Common myeloid progenitor, CD34-positive (primary cell): ENCODE measurements around the gene RASEF.

Experiments
- CTCF ChIA-PET: fragments of 350-600 bp; sonication (Branson Sonifier 250); formaldehyde crosslinking; loops from one replicate; lab custom pipeline; 2021; ENCODE audit warnings: antibody characterized with exemption; lab: Charles Lee
- POLR2A ChIA-PET: fragments of 350-600 bp; sonication (Branson Sonifier 250); formaldehyde crosslinking; loops from one replicate; lab custom pipeline; 2021; ENCODE audit warnings: antibody characterized with exemption; lab: Charles Lee
- DNase-seq, 3 donors: peaks; one replicate each; pipeline versions ENCODE4 v3.0.0 to v3.0.0-alpha.2; 2013
- H3K27ac ChIP-seq, 2 experiments: 1 replicate in 1 of 2; 2 replicates in 1 of 2; pipeline ENCODE4 v1.7.0; 2013; ENCODE audit warnings: inconsistent platforms in 2 of 2, low read length in 2 of 2, mild to moderate bottlenecking in 2 of 2, low read depth in 1 of 2, moderate library complexity in 1 of 2; ENCODE audit not compliant: severe bottlenecking in 2 of 2, insufficient read depth in 1 of 2, poor library complexity in 1 of 2
- H3K27me3 ChIP-seq, 5 experiments: replicated peaks in 2 of 5; 1 replicate in 3 of 5; 2 replicates in 2 of 5; pipeline versions ENCODE4 v1.6.1 to v1.7.0; 2013; ENCODE audit warnings: low read length in 4 of 5, mild to moderate bottlenecking in 2 of 5, moderate library complexity in 2 of 5, inconsistent platforms in 1 of 5; ENCODE audit not compliant: insufficient read depth in 5 of 5, control insufficient read depth in 4 of 5
- H3K36me3 ChIP-seq, 4 experiments: 1 replicate in 2 of 4; 2 replicates in 2 of 4; pipeline versions ENCODE4 v1.6.1 to v1.7.0; 2013; ENCODE audit warnings: low read length in 3 of 4, control low read depth in 1 of 4, mild to moderate bottlenecking in 1 of 4; ENCODE audit not compliant: control insufficient read depth in 4 of 4, insufficient read depth in 4 of 4
- H3K4me1 ChIP-seq, 4 experiments: 1 replicate in 3 of 4; 2 replicates in 1 of 4; pipeline versions ENCODE4 v1.6.1 to v1.7.1; 2013; ENCODE audit warnings: low read length in 3 of 4, mild to moderate bottlenecking in 3 of 4, control low read depth in 1 of 4, inconsistent platforms in 1 of 4, moderate library complexity in 1 of 4; ENCODE audit not compliant: control insufficient read depth in 4 of 4, insufficient read depth in 4 of 4; ENCODE audit errors: control extremely low read depth in 1 of 4
- H3K4me3 ChIP-seq, 7 experiments: 1 replicate in 4 of 7; 2 replicates in 3 of 7; pipeline versions ENCODE4 v1.5.1 to v1.7.0; 2013; ENCODE audit warnings: mild to moderate bottlenecking in 7 of 7, low read length in 6 of 7, moderate library complexity in 6 of 7, inconsistent platforms in 2 of 7, low read depth in 2 of 7, control low read depth in 1 of 7; ENCODE audit not compliant: insufficient read depth in 4 of 7, control insufficient read depth in 1 of 7; ENCODE audit errors: extremely low read depth in 1 of 7
- H3K9me3 ChIP-seq, 5 experiments: 1 replicate in 4 of 5; 2 replicates in 1 of 5; pipeline versions ENCODE4 v1.6.1 to v1.7.1; 2013; ENCODE audit warnings: low read length in 4 of 5, mild to moderate bottlenecking in 2 of 5, inconsistent platforms in 1 of 5, low read depth in 1 of 5, moderate library complexity in 1 of 5; ENCODE audit not compliant: control insufficient read depth in 4 of 5, insufficient read depth in 2 of 5; ENCODE audit errors: control extremely low read depth in 1 of 5
- WGBS: methylation state at CpG from one replicate; pipeline ENCODE4 v1.1.5; 2013; ENCODE audit not compliant: insufficient coverage; 5-methylcytosine and 5-hydroxymethylcytosine counted together

RASEF gene

DNA sequence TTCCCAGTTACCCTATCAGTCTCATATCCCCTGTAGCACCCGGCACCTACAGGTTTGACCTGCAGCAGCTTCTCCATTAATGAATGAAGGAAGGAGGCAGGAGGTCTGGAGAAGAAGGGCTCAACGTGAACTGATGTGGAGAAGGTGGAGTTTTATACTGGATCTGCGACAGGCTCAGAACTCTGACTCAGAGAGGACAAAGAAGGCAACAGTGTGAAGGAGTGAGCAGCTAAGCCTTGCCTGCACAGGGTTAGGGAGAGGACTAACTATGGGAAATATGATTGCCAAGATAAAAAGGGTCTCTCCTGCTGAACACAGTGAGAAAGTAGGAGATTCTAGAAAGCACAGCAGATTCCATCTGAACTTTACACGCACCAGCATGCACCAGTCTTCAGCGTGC lies 23.6 kb downstream of the RASEF start:
- WGBS = 98% methylated on average over 4 of the region's 5 CpGs
- POLR2A ChIA-PET = no interaction called here
- no peak for DNase-seq
- Histone ChIP-seq H3K9me3 (no peaks in the 10 kb centered on the region), H3K27ac (no peak overlapping the region), H3K4me1 (no peaks in the 10 kb centered on the region), H3K36me3 (no peaks in the 10 kb centered on the region), H3K4me3 (no peak overlapping the region), H3K27me3 (peaks cover 0 to 3% (median 0%) of the 10 kb centered on the region in 5 experiments)
- CTCF ChIA-PET = no interaction called here

DNA sequence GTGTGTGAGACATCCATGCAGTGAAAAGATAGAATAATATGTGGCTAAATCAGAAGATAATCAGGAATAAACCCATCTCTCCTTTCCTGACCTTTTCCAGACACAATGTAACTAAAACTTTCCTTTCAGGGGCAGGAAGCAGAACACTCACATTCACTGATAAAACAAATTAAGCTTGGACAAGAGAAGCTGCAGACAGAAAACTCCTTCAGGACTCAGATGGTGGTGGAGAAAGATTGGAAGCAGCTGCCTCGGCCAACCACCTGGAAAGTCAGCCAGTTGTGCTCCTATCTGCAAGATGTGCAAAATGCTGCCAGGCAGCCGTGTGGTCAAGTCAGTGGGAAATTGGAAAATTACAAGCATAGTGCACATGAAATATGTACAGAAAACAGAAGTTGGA lies 26.9 kb downstream of the RASEF start:
- no peak overlapping the region for H3K4me3 ChIP-seq
- ChIA-PET POLR2A (no interaction called here), CTCF (no interaction called here)

DNA sequence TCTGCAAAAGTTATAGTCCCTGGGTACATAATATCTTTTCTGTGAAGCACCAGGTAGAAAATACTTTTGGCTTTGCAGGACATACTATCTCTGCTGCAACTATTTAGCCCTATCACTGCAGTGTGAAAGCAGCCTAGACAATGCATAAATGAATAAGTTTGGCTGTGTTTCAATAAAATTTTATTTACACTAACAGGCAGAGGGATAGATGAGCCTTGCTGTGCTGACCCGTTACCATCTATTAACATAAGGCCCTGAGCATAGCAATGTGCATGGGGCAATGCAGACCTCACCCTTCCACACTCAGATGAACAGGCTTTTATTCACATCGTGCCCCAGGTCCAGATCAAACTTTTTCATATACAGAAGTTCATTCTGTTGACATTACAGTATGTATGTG lies 27.8 kb downstream of the RASEF start:
- no peaks in the 10 kb centered on the region for H3K36me3 ChIP-seq
- peaks cover 0 to 2% (median 0%) of the 10 kb centered on the region in 5 experiments for H3K9me3 ChIP-seq
- no peak for DNase-seq
- H3K4me1 ChIP-seq = peaks cover 0 to 5% (median 0%) of the 10 kb centered on the region in 4 experiments
- no peaks in the 10 kb centered on the region for H3K27me3 ChIP-seq
- 100% methylated on average over 1 of the region's 2 CpGs for WGBS
- POLR2A ChIA-PET = no interaction called here
- no peak overlapping the region for H3K27ac ChIP-seq
- no peak overlapping the region for H3K4me3 ChIP-seq
- CTCF ChIA-PET = no interaction called here

More for the DNA sequence above, 26.9 kb downstream of the RASEF start:
- H3K27me3 ChIP-seq = no peaks in the 10 kb centered on the region
- H3K9me3 ChIP-seq = peaks cover 0 to 2% (median 0%) of the 10 kb centered on the region in 5 experiments
- DNase-seq = no peak
- 97% methylated on average over 2 of the region's 2 CpGs for WGBS
- no peaks in the 10 kb centered on the region for H3K36me3 ChIP-seq
- H3K4me1 ChIP-seq = no peaks in the 10 kb centered on the region
- H3K27ac ChIP-seq = no peak overlapping the region

DNA sequence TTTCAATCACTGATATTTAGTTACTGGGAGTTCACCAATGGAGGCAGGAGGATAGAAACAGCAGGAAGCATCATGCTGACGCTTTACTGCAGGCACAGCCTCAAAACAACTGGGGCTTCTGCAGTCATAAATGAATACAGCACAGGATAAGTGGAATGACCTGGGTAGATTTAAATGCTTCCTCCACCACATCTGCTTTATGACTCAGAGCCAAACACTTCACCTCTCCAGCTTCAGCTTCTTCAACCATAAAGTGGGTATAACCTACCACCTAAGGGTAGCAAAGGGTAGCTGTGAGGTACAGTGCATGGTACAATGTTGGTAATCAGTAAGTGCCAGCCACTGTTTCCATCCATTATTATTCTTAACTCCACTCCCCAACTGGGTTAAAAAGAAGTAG lies 28.4 kb downstream of the RASEF start:
- Histone ChIP-seq H3K36me3 (no peaks in the 10 kb centered on the region), H3K27ac (no peak overlapping the region), H3K4me1 (peaks cover 0 to 5% (median 0%) of the 10 kb centered on the region in 4 experiments), H3K4me3 (no peak overlapping the region), H3K9me3 (peaks cover 0 to 2% (median 0%) of the 10 kb centered on the region in 5 experiments), H3K27me3 (no peaks in the 10 kb centered on the region)
- WGBS = no CpG with 5 or more reads among the region's 1 CpG
- ChIA-PET POLR2A (no interaction called here), CTCF (no interaction called here)
- no peak for DNase-seq

DNA sequence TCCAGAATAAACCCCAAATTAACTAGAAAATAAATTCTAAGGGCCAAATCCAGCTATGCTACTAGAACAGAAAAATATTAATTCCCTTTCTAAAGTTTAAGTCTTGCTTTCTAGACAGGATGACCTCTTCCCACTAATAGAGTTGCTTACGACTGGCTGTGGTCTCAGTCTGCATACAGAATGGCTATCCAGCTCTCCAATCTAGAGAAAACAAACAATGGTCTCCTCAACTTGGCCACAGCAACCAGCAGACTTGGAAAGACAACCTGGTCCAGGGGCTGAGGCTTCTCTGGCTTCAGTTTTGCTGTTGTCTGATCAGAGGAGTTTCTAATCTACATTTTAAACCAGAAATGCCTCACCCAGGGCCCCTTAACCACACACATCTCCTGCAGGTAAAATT lies 28.9 kb downstream of the RASEF start:
- Histone ChIP-seq H3K27ac (no peak overlapping the region), H3K36me3 (no peaks in the 10 kb centered on the region), H3K27me3 (no peaks in the 10 kb centered on the region), H3K4me3 (no peak overlapping the region), H3K4me1 (peaks cover 0 to 5% (median 0%) of the 10 kb centered on the region in 4 experiments), H3K9me3 (peaks cover 0 to 2% (median 0%) of the 10 kb centered on the region in 5 experiments)
- 63% methylated on average over 1 of the region's 1 CpG for WGBS
- no peak for DNase-seq
- CTCF ChIA-PET = no interaction called here
- POLR2A ChIA-PET = no interaction called here

DNA sequence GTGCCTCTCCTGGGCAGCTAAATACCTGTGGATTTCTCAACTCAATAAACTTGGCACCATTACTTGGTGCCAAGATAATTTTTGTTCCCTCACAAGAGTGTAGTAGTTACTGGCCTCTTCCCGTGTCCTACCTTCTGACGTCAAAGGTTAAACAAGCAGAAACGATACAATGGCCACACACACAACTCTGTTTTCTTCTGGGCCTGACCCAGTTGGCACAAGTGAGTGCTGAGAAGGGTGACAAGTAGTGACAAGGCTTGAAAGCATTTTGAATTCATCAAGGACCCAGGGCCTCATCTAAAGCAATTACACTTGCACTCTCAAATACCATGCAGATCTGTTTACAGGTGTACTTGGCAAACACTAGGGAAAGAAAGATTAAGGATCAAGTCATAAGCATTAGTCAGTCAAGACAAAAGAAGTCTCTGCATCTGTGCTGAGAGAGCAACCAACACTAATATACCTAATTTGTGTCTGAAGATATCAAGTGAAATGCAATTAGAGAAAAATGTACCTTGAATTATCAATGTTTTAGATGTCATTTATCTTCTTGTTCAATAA lies 30.8 kb downstream of the RASEF start:
- Histone ChIP-seq H3K27ac (no peak overlapping the region), H3K4me3 (no peak overlapping the region), H3K36me3 (no peaks in the 10 kb centered on the region), H3K9me3 (peaks cover 0 to 2% (median 0%) of the 10 kb centered on the region in 5 experiments), H3K27me3 (no peaks in the 10 kb centered on the region), H3K4me1 (peaks cover 0 to 5% (median 0%) of the 10 kb centered on the region in 4 experiments)
- DNase-seq = no peak
- WGBS = no CpG with 5 or more reads among the region's 3 CpGs
- CTCF ChIA-PET = no interaction called here
- POLR2A ChIA-PET = no interaction called here

DNA sequence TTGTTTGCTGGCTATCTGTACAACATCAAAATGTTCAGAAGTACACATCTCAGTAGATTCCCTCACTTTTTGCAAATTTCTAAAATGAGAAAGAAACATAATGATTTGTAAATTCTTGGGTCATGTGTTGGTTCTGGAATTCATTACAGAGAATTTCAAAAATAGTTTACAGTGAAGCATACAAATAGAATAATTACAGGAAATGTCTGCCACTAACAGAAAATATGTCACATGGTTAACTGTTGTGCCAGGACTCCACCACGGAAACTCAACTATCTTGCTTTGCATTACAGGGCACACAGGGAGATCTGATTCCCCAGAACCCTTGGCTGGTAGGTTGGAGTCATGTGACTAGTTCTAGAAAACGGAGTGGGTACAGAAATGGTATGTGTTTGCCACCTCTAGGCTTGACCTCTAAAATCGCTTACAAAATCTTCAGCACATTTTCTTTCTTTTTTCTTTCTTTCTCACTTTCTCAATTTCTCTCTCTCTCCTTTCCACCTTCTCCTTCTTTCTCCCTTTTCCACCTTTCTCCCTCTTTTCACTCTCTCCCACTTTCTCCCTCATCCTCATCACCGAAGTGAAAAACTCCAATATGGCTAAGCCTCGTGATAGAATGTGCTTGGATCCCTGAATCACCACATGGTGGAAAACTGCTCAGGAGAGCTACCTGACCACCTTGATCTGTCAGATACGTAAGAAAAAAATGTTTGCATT lies 32.4 kb downstream of the RASEF start:
- DNase-seq = no peak
- no peaks in the 10 kb centered on the region for H3K36me3 ChIP-seq
- peaks cover 0 to 5% (median 0%) of the 10 kb centered on the region in 4 experiments for H3K4me1 ChIP-seq
- ChIA-PET CTCF (interaction anchor here (0.7 kb wide), 1 partner anchor 164 kb away, joined by 3 read pairs; no protein-coding TSS in a partner anchor), POLR2A (no interaction called here)
- H3K27me3 ChIP-seq = no peaks in the 10 kb centered on the region
- 68% methylated on average over 4 of the region's 6 CpGs for WGBS
- H3K4me3 ChIP-seq = no peak overlapping the region
- no peak overlapping the region for H3K27ac ChIP-seq
- H3K9me3 ChIP-seq = peaks cover 0 to 2% (median 0%) of the 10 kb centered on the region in 5 experiments
